Fibroblast of gingiva (primary cell): ENCODE measurements around the gene TTC9B.
"Not testable (repeated sequence)": the region's sequence is repeated elsewhere in the genome, so short reads cannot be mapped to it uniquely, and the experiment has no call there.

Experiments
- DNase-seq: peaks from one replicate; pipeline ENCODE4 v3.0.0-alpha.2; 2011; ENCODE audit warnings: low read depth

Gene TTC9B

DNA sequence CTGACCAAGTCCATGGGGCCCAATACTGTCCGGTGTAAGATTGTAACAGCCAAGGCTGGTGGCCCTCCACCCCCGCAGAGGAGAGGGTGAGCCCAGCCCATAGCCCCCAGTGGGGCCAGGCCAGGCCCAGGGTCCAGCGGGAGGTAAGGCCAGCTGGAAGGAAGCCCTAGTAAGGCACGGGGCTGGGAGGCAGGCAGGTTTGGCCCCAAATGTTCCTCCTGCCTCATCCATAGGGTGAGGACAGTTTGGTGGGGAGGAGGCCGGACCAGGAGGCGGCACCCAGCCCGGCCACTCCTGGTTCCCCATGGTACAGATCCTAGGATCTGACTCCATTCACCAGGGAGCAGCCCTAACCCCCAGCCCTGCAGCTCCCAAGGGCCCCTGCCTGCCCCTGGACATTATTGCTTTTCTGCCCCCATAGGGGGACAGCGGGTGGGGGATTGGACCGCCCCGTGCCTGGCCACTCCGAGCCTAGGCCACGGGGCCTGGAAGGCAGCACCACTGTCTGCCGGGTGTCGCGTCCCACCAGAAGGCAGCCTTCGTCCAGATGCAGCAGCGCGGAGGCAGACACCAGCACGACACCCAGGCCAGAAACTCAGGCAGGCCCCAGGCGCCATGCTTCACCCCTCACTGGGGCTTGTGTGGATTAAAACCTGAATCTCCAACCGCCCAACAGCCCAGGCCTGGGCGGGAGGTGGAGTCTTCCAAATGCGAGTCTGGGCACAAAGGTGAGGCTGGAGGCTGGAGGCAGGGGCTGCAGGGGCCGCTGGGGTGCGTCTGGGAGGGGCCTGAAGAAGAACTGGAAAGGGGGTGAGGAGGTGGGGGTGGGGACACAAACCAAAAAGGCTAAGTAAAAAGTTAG is 15.0 kb upstream of the TTC9B start:
- DNase-seq = no peak

DNA sequence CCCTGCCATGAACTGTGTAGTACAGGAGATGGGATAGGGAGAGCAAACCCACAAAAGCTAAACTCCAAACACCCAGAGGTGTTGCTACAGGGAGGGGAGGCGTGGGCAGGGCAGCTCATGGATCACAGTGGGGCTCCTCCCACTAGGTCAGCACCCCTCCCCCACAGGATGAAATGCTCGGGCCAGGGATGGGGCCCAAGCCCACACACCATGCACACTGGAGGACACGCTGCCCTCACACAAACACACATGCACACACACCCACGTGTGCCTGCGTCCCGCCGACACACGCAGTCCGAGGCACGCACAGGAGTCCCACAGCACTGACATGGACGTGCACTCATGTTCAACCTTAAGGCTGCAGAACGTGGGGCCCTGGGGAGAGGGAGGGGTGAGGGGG is 14.3 kb upstream of the TTC9B start:
- no peak for DNase-seq

- no peak for DNase-seq
Measured at GRCh38 chr19:40231544-40232424, 13.6 kb upstream of the TTC9B start.

- DNase-seq = no peak
Measured at GRCh38 chr19:40231057-40231456, 12.9 kb upstream of the TTC9B start.

DNA sequence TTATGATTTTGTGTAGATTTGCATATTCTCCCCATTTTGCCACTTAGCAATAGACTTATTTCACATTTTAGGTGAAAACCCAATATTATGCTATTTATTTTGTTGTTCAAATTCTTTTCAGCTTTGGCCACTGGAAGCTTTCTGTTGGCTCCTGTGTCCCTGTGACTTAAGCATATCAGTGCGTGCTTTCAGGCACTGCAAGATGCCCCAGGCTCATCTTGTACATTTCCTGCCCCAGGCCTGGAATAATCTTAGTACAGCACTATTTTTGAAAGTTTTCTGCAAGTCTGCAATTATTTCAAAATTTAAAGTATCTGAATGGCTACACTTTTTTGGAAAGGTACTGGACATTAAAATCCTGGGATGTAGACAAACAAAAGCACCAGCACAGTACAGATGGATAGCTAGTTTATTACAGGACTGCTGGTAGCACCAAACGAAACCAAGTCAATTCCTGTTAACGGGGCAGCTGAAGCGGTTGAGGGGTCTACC is 11.8 kb upstream of the TTC9B start:
- DNase-seq = no peak

GRCh38 chr19:40229484-40229883 is 11.3 kb upstream of the TTC9B start:
- DNase-seq = no peak

- DNase-seq = no peak
Measured at GRCh38 chr19:40228863-40229262, 10.7 kb upstream of the TTC9B start.

- DNase-seq = no peak
Measured at GRCh38 chr19:40228346-40228745, 10.2 kb upstream of the TTC9B start.

GRCh38 chr19:40225440-40226305 is 7.5 kb upstream of the TTC9B start:
- peak; percentile 40 for DNase-seq

DNA sequence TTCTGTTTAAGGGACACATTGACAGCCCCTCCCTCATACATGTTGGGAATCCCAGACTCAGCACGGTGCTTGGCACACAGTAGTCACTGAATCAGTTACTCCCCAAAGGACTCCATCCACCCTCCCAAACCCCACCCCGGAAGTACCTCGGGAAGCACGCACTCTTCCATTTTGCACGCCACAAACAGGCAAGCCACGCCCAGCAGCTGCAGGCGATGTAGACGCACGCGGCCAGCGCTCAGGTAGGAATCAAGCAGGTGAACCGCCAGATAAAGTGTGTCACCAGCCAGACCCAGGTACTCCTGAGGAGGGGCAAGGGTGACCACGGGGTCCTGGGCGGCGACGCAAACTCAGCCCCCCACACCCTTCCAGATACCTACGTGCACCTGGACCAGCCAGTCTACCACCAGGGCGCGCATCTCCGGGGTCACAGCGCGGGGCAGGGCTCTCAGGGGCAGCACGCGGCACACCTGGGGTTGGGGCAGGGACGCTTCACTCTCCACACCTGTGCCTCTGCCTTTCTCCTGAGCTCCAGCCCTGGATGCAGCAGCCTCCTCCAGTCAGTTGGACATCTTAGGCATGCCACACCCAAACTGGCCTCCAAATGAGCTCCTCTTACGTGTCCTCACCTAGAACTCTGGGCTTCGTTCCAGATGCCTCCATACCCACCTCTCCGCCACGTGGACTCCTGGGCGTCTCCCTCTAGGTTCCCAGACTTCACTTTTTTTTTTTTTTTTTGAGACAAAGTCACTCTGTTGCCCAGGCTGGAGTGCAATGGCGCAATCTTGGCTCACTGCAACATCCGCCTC is 6.4 kb upstream of the TTC9B start:
- no peak for DNase-seq

DNA sequence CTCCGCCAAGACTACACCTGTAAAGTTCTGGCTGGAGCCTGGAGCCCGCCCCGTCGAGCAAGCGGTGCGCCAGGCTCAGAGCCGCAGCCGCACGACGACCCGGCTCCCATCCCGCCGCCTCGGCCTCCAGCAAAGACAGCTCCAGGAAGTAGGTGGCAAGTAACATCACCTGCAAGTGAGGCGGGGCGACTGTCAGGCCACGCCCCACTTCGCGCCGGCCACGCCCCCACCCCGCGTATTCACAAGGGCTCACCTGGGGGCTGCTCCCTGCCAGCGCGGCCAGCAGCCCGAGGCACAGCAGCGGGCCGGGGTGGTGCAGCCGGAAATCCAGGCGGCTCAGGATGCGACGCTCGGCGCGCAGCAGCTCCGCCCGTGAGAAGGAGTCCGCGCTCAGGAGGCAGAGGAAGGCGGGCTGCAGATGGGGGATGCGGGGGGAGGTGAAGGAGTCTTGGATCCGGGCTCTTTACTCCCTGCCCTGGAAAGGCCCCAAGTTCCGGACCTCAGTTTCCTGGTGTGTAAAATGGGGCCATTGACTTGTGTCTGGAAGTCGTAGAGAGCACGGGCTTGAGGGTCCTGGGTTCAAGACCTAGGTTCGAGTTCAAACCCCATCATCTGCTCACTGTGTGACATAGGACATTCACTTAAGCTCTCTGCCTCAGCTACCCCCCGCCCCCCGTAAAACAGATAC is 5.1 kb upstream of the TTC9B start:
- no peak for DNase-seq

GRCh38 chr19:40221858-40222619 is 3.9 kb upstream of the TTC9B start:
- DNase-seq = peak; percentile 87

GRCh38 chr19:40220674-40221073 is 2.5 kb upstream of the TTC9B start:
- no peak for DNase-seq

GRCh38 chr19:40219721-40220276 is 1.6 kb upstream of the TTC9B start:
- DNase-seq = no peak

- not testable (repeated sequence) for DNase-seq
Measured at GRCh38 chr19:40219029-40219428, 845 bp upstream of the TTC9B start.

GRCh38 chr19:40217027-40217810 is 965 bp downstream of the TTC9B start:
- no peak for DNase-seq

- no peak for DNase-seq
Measured at GRCh38 chr19:40216777-40217026, 1.5 kb downstream of the TTC9B start.

- DNase-seq = no peak
Measured at GRCh38 chr19:40216013-40216776, 2.0 kb downstream of the TTC9B start.
